ENCODE results near the gene ZXDC.

- no peak for TF ChIP-seq CTCF (conservative IDR thresholded peaks at IDR 0.05; ENCODE audit: low read length)
- TF ChIP-seq EZH2phosphoT487 (IDR thresholded peaks at IDR 0.05; ENCODE audit: borderline replicate concordance), result no peak
Measured at GRCh38 chr3:126464997-126465396, 10.7 kb downstream of the ZXDC start.

All from Loucy (cell line).